Skeletal muscle satellite cell (primary cell): ENCODE results near the gene DSP. TPM values are rescaled to one million over a fixed set of nuclear protein-coding genes. Genes with fewer than 3 reads are reported as not detected.

ENCODE experiments used
- H3K27me3 ChIP-seq: 2 replicates; pipeline ENCODE4 v1.7.0; 2013; ENCODE audit warnings: low read length; ENCODE audit not compliant: control insufficient read depth, insufficient read depth
- H3K36me3 ChIP-seq: 2 replicates; pipeline ENCODE4 v1.7.0; 2013; ENCODE audit warnings: mild to moderate bottlenecking, control low read depth, low read length; ENCODE audit not compliant: insufficient read depth
- H3K4me1 ChIP-seq: 2 replicates; pipeline ENCODE4 v1.7.0; 2013; ENCODE audit warnings: low read length; ENCODE audit not compliant: control insufficient read depth, insufficient read depth
- H3K4me2 ChIP-seq: 2 replicates; pipeline ENCODE4 v1.7.0; 2013; ENCODE audit warnings: mild to moderate bottlenecking, low read length
- H3K4me3 ChIP-seq: 2 replicates; pipeline ENCODE4 v1.7.0; 2013; ENCODE audit warnings: low read length
- H3K9ac ChIP-seq: 2 replicates; pipeline ENCODE4 v1.7.0; 2013; ENCODE audit warnings: mild to moderate bottlenecking, low read depth, low read length, moderate library complexity
- H3K9me3 ChIP-seq: replicated peaks from 2 replicates; pipeline ENCODE4 v1.7.0; 2013; ENCODE audit warnings: mild to moderate bottlenecking, control low read depth, low read length
- total RNA-seq: library from RNA; depleted of rRNA; stranded (reverse); fragments of >200 nt; gene quantifications from 2 replicates; pipeline ENCODE4 v1.2.3, GENCODE V29; 2012; rRNA removed

Gene DSP
- total RNA-seq, result 0.76 and 2.4 TPM in 2 replicates

- H3K4me1 ChIP-seq, result peaks cover 26% of the 10 kb centered on the region
- H3K9me3 ChIP-seq, result no peaks in the 10 kb centered on the region
- H3K4me3 ChIP-seq, result peak within 1 kb of the TSS; percentile 91
- H3K4me2 ChIP-seq, result peak within 1 kb of the TSS; percentile 95
- peak within 1 kb of the TSS; percentile 91 for H3K9ac ChIP-seq
- H3K36me3 ChIP-seq, result no peaks in the 10 kb centered on the region
- no peaks in the 10 kb centered on the region for H3K27me3 ChIP-seq
Observed at GRCh38 chr6:7541175-7542064, at the start of gene DSP. DSP (plus strand) TSS chr6:7541671; CDS start chr6:7541916, 245 bp downstream.

DNA sequence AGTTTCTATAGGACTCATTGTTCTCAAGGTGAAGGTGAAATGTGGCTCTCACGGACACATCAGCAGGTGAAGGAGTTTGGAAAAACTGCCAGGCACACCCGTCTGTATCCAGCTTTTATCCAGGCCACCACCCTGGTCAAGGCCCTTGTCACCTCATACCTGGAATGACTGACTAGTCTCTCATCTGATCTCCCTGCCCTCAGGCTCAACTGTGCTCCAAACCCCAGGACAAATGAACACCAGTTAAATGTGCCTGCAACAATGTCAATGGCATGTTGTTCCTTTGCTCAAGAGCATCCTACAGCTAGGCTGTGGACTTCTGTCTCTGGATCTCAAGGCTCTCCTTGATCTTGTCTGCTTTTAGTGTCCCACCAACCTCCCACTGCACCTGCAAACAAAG lies 47.6 kb upstream of the DSP start:
- Histone ChIP-seq H3K9ac (no peak overlapping the region), H3K4me1 (no peaks in the 10 kb centered on the region), H3K9me3 (no peaks in the 10 kb centered on the region), H3K36me3 (no peaks in the 10 kb centered on the region), H3K4me3 (no peak overlapping the region), H3K27me3 (peaks cover 21% of the 10 kb centered on the region), H3K4me2 (no peak overlapping the region)

GRCh38 chr6:7494638-7495037 lies 46.8 kb upstream of the DSP start:
- H3K4me1 ChIP-seq, result no peaks in the 10 kb centered on the region
- H3K9me3 ChIP-seq, result no peaks in the 10 kb centered on the region
- H3K36me3 ChIP-seq, result no peaks in the 10 kb centered on the region
- H3K9ac ChIP-seq, result no peak overlapping the region
- H3K4me2 ChIP-seq, result no peak overlapping the region
- no peak overlapping the region for H3K4me3 ChIP-seq
- peaks cover 19% of the 10 kb centered on the region for H3K27me3 ChIP-seq

DNA sequence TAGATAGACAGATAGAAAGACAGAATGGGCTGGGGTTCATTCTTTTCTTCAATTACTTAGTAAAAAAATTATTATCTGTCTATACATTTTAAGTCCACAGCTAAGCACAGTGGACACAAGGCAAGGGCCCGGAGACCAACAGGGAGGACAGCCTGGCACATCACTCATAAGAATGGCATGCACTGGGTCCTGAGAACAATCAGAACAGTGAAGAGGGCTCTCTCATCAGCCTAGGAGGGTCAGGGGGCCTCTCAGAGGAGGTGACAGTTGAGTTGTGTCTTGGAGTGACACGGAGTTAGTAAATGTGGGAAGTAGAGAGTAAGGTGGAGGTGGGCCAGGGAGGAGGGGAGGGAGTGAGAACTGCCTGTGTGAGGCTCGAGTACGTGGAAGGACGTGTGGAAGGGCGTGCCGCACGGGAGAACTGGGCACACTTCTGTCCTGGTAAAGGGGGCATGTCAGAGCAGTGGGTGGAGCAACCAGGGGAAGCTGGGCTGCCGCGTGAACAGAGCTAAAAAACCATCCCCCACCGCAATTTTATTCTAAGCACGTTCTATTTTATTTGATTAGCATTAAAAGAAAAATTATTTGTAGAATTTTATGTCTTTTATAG lies 45.1 kb upstream of the DSP start:
- H3K27me3 ChIP-seq, result peaks cover 15% of the 10 kb centered on the region
- no peaks in the 10 kb centered on the region for H3K4me1 ChIP-seq
- no peaks in the 10 kb centered on the region for H3K36me3 ChIP-seq
- H3K4me2 ChIP-seq, result no peak overlapping the region
- H3K4me3 ChIP-seq, result no peak overlapping the region
- no peaks in the 10 kb centered on the region for H3K9me3 ChIP-seq
- H3K9ac ChIP-seq, result no peak overlapping the region

DNA sequence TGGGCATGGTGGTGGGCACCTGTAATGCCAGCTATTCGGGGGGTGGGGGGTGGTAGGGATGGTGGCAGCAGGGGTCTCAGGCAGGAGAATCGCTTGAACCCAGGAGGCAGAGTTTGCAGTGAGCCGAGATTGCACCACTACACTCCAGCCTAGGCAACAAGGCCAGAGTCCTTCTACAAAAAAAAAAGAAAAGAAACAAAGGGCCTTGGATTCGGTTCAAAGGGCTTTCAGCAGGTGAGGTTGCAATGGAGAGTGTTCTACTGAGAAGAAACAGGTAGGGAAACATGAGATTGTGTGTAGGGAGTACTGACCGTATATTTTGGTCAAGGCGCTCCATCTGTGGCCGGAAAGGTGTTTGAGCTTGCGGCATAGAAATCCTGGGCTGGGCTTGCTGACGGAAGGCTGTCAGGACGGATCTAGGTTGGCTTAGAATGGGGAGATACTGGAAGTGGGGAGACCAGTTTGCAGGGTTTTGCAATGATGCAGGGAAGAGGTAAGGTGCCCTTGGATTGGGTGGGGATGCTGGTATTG lies 40.7 kb upstream of the DSP start:
- Histone ChIP-seq H3K4me2 (no peak overlapping the region), H3K27me3 (no peaks in the 10 kb centered on the region), H3K4me1 (peaks cover 7% of the 10 kb centered on the region), H3K4me3 (no peak overlapping the region), H3K9me3 (no peaks in the 10 kb centered on the region), H3K9ac (no peak overlapping the region), H3K36me3 (no peaks in the 10 kb centered on the region)

DNA sequence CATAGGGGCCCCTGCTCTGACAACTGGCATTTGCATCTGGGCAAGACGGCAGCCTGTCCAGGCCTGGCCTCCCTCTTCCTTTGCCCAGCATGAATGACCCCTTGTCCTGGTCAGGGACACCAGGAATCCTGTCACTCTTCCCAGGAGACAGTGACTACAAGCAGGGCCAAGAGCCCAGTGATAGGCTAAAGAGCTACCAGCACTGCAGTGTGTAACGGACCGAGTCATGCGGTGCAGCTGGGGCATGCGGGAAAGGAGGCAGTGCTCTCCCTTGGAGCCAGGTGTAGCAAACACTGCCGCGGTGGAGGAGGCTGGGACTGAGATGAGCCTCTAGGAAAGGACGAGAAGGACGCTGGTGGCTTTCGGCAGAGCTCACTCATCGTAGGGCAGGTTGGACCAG lies 38.7 kb upstream of the DSP start:
- Histone ChIP-seq H3K4me2 (no peak overlapping the region), H3K9me3 (no peaks in the 10 kb centered on the region), H3K9ac (no peak overlapping the region), H3K27me3 (no peaks in the 10 kb centered on the region), H3K36me3 (no peaks in the 10 kb centered on the region), H3K4me3 (no peak overlapping the region), H3K4me1 (peaks cover 7% of the 10 kb centered on the region)

- H3K4me1 ChIP-seq, result peaks cover 7% of the 10 kb centered on the region
- no peak overlapping the region for H3K4me3 ChIP-seq
- H3K4me2 ChIP-seq, result no peak overlapping the region
- no peaks in the 10 kb centered on the region for H3K27me3 ChIP-seq
- no peaks in the 10 kb centered on the region for H3K36me3 ChIP-seq
- no peak overlapping the region for H3K9ac ChIP-seq
- H3K9me3 ChIP-seq, result no peaks in the 10 kb centered on the region
Observed at GRCh38 chr6:7504041-7504440, 37.4 kb upstream of the DSP start.

DNA sequence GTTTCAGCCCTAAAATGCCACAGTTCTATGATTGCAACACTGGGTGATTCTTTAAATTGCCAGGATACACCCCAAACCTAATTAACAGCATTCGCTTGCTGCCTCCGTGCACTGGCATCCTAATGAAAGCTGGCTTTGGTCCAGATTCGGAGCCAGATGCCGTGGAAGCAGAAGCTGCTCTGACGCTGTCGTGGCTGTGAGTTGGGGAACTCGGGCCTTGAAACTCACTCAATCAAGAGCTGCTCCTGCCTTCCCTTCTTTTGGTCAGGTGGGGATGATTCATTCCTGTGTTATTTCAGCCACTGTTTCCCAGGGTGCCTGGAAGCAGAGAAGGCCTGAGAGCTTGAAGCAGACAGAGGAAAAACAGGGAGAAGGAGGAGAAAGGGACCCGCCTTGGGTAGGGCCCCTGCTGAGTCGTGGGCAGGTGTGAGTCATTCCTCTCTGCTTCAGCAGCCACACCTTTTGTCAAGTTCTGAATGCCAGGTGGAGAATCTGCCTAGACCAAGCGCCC lies 36.2 kb upstream of the DSP start:
- H3K4me3 ChIP-seq, result no peak overlapping the region
- no peaks in the 10 kb centered on the region for H3K36me3 ChIP-seq
- peak overlapping the region; percentile 49 for H3K4me2 ChIP-seq
- H3K9ac ChIP-seq, result peak overlapping the region; percentile 17
- no peaks in the 10 kb centered on the region for H3K27me3 ChIP-seq
- peaks cover 7% of the 10 kb centered on the region for H3K4me1 ChIP-seq
- no peaks in the 10 kb centered on the region for H3K9me3 ChIP-seq

GRCh38 chr6:7507600-7507999 lies 33.9 kb upstream of the DSP start:
- no peaks in the 10 kb centered on the region for H3K9me3 ChIP-seq
- H3K4me1 ChIP-seq, result peaks cover 7% of the 10 kb centered on the region
- H3K36me3 ChIP-seq, result no peaks in the 10 kb centered on the region
- no peak overlapping the region for H3K4me3 ChIP-seq
- no peak overlapping the region for H3K4me2 ChIP-seq
- no peak overlapping the region for H3K9ac ChIP-seq
- peaks cover 7% of the 10 kb centered on the region for H3K27me3 ChIP-seq

- H3K36me3 ChIP-seq, result no peaks in the 10 kb centered on the region
- H3K4me2 ChIP-seq, result no peak overlapping the region
- H3K4me1 ChIP-seq, result no peaks in the 10 kb centered on the region
- H3K9me3 ChIP-seq, result no peaks in the 10 kb centered on the region
- no peak overlapping the region for H3K9ac ChIP-seq
- H3K4me3 ChIP-seq, result no peak overlapping the region
- H3K27me3 ChIP-seq, result peaks cover 17% of the 10 kb centered on the region
Observed at GRCh38 chr6:7512320-7512719, 29.2 kb upstream of the DSP start.

DNA sequence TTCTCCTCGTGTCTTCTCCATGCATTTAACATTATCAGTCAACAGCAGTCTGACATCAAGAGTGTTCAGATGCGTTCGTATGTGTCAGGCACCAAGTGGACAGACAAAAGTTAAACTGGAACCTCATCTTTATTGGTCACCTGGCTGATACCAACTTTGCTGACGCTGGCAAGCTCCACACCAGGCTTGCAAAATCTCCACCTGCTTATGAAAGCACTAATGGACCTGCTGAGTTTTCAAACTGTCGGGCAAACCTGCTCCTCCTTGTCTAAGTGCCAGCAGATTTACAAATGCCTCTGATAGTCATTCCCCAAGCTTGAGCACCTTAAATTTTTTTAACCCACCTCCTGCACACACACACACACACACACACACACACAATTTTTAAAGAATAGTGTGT lies 27.9 kb upstream of the DSP start:
- Histone ChIP-seq H3K4me3 (no peak overlapping the region), H3K36me3 (no peaks in the 10 kb centered on the region), H3K4me2 (no peak overlapping the region), H3K9ac (no peak overlapping the region), H3K27me3 (peaks cover 17% of the 10 kb centered on the region), H3K9me3 (no peaks in the 10 kb centered on the region), H3K4me1 (no peaks in the 10 kb centered on the region)
